Spleen (tissue), 11 donors: ENCODE data around the gene TFRC. TPM values are rescaled to one million over a fixed set of nuclear protein-coding genes. Genes with fewer than 3 reads are reported as not detected.
A peak's percentile ranks its signal among the peaks of the same experiment; 100 is the strongest.

Experiments
- DNase-seq: peaks from one replicate; pipeline ENCODE4 v3.0.0-alpha.2; 2020
- H3K27ac ChIP-seq, 8 donors: fragments of 200-600 bp; sonication (generic) in 7 of 8; 1 replicate in 4 of 8; 2 replicates in 4 of 8; pipeline versions ENCODE4 v1.5.0 to v1.8.0; 2016 to 2021; ENCODE audit warnings: inconsistent platforms in 4 of 8, mild to moderate bottlenecking in 4 of 8, moderate library complexity in 1 of 8
- H3K27me3 ChIP-seq, 7 donors: fragments of 200-600 bp; sonication (generic) in 6 of 7; replicated peaks in 1 of 7; 1 replicate in 4 of 7; 2 replicates in 3 of 7; pipeline versions ENCODE4 v1.5.0 to v1.8.0; 2016 to 2021; ENCODE audit warnings: inconsistent platforms in 3 of 7, mild to moderate bottlenecking in 1 of 7
- H3K36me3 ChIP-seq, 6 donors: fragments of 200-600 bp; sonication (generic) in 5 of 6; 1 replicate in 4 of 6; 2 replicates in 2 of 6; pipeline versions ENCODE4 v1.5.0 to v1.8.0; 2016 to 2021; ENCODE audit warnings: inconsistent platforms in 2 of 6
- H3K4me1 ChIP-seq, 6 donors: fragments of 200-600 bp; sonication (generic) in 5 of 6; 1 replicate in 3 of 6; 2 replicates in 3 of 6; pipeline versions ENCODE4 v1.5.0 to v1.8.0; 2016 to 2021; ENCODE audit warnings: inconsistent platforms in 3 of 6
- H3K4me3 ChIP-seq, 8 donors: fragments of 200-600 bp; sonication (generic) in 7 of 8; 1 replicate in 4 of 8; 2 replicates in 4 of 8; pipeline versions ENCODE4 v1.5.0 to v1.8.0; 2016 to 2021; ENCODE audit warnings: inconsistent platforms in 4 of 8, mild to moderate bottlenecking in 4 of 8, moderate library complexity in 2 of 8
- H3K9me3 ChIP-seq, 8 donors: fragments of 200-600 bp; sonication (generic) in 7 of 8; 1 replicate in 4 of 8; 2 replicates in 4 of 8; pipeline versions ENCODE4 v1.5.0 to v1.8.0; 2016 to 2021; ENCODE audit warnings: inconsistent platforms in 4 of 8
- POLR2A ChIP-seq, 3 donors: fragments of 450-650 bp; IDR thresholded peaks; one replicate each; pipeline ENCODE4 v1.5.1; 2017; ENCODE audit warnings: antibody characterized with exemption in 3 of 3, mild to moderate bottlenecking in 1 of 3
- POLR2AphosphoS5 ChIP-seq, 3 donors: sonication (generic); formaldehyde crosslinking; IDR thresholded peaks; one replicate each; pipeline ENCODE4 v1.5.1; 2017; ENCODE audit warnings: antibody characterized with exemption in 3 of 3
- WGBS, 5 donors: extraction: QIAGEN DNeasy Blood & Tissue Kit in 3 of 5; methylation state at CpG; one replicate each; pipeline versions ENCODE4 v1.1.5 to v1.1.7; 2013 to 2018; 5-methylcytosine and 5-hydroxymethylcytosine counted together
- intact Hi-C: fragments of 100-400 bp; cut with DNase I; formaldehyde crosslinking; loops from one replicate; pipeline ENCODE4 v1.15.0; 2023; ENCODE audit warnings: low total_unique reads
- polyA plus RNA-seq, 3 donors: library from polyadenylated mRNA; stranded (reverse); fragments of 200-250 nt; gene quantifications; one replicate each; pipeline ENCODE4 v1.2.1, GENCODE V29; 2013
- total RNA-seq, 7 donors: library from RNA; depleted of rRNA in 3 of 7; stranded (reverse); fragments of >200 nt in 3 of 7; fragmentation: NEBNext Ultra II Directional in 4 of 7; extraction: Animal tissue kit (Norgen Biotek cat#: 25700) in 4 of 7; gene quantifications; one replicate each; pipeline versions ENCODE4 v1.1.0 to v1.2.1, GENCODE V29; 2016 to 2021
- TF ChIP-seq, protein P1 (sequence below), 11 experiments: fragments of 200-600 bp in 7 of 11; fragments of 450-650 bp in 4 of 11; sonication (generic) in 4 of 11; IDR thresholded peaks in 8 of 11; conservative IDR thresholded peaks in 3 of 11; 1 replicate in 7 of 11; 2 replicates in 4 of 11; pipeline versions ENCODE4 v1.4.0 to v1.8.0; 2016 to 2021; ENCODE audit warnings: antibody characterized with exemption in 11 of 11, inconsistent platforms in 4 of 11, mild to moderate bottlenecking in 1 of 11
- donor health status: healthy with polysubstance abuse.
- donor health status: DM: no; HTN: no; CAD: no; lungs with moderate emphysema.
- donor health status: DM: no; HTN: no; CAD: no.
- donor health status: Bipolar disorder and iron deficiency.
- donor health status: healthy.
- donor health status: DM: no; HTN: no; CAD: no.
- donor health status: DM: yes; HTN: yes; CAD: no.

TFRC gene
- total and polyA plus RNA-seq, 10 donors: 13.2 to 104 (median 58.6) TPM

GRCh38 chr3:196120291-196120951, 38.5 kb upstream of the TFRC start:
- Histone ChIP-seq H3K4me3 (no peak overlapping the region), H3K27ac (peak overlapping the region in 1 of 8 donors; percentile 27), H3K9me3 (no peaks in the 10 kb centered on the region), H3K36me3 (no peaks in the 10 kb centered on the region), H3K4me1 (peaks cover 8 to 72% (median 47%) of the 10 kb centered on the region in 6 donors), H3K27me3 (no peaks in the 10 kb centered on the region)
- intact Hi-C loops: no loop called here
- DNase-seq: no peak
- WGBS, 5 donors: 31 to 42% (median 41%) methylated on average over 14 of the region's 14 CpGs
- TF ChIP-seq POLR2AphosphoS5 (IDR thresholded peaks at IDR 0.05) (peak in 1 of 3 donors; percentile 13), POLR2A (IDR thresholded peaks at IDR 0.05) (no peak)

DNA sequence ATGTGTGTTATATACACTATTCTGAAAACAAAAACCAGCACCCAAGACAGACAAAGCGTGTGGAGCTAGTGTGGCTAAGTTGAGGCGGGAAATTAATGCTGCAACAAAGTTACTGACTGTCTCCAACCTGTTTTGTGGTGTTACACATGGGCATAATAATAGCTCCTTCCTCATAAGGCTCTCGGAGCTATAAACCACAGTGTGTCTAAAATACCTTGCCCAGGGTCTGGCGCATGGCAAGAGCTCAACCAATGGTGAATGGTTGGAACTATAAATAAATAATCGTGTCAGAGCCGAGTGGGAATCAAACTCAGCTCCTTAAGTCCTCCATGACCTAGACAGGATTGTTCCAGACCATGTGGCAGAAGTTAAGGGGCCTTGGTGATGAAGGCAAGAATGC, 35.9 kb upstream of the TFRC start:
- Histone ChIP-seq H3K4me3 (no peak overlapping the region), H3K4me1 (peaks cover 10 to 77% (median 47%) of the 10 kb centered on the region in 6 donors), H3K27me3 (no peaks in the 10 kb centered on the region), H3K36me3 (no peaks in the 10 kb centered on the region), H3K27ac (peak overlapping the region in 2 of 8 donors; percentile 50 to 56), H3K9me3 (no peaks in the 10 kb centered on the region)
- TF ChIP-seq, protein P1, sequence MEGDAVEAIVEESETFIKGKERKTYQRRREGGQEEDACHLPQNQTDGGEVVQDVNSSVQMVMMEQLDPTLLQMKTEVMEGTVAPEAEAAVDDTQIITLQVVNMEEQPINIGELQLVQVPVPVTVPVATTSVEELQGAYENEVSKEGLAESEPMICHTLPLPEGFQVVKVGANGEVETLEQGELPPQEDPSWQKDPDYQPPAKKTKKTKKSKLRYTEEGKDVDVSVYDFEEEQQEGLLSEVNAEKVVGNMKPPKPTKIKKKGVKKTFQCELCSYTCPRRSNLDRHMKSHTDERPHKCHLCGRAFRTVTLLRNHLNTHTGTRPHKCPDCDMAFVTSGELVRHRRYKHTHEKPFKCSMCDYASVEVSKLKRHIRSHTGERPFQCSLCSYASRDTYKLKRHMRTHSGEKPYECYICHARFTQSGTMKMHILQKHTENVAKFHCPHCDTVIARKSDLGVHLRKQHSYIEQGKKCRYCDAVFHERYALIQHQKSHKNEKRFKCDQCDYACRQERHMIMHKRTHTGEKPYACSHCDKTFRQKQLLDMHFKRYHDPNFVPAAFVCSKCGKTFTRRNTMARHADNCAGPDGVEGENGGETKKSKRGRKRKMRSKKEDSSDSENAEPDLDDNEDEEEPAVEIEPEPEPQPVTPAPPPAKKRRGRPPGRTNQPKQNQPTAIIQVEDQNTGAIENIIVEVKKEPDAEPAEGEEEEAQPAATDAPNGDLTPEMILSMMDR (IDR thresholded peaks at IDR 0.05 in 8 of 11, conservative IDR thresholded peaks at IDR 0.05 in 3 of 11): no peak
- TF ChIP-seq POLR2A (IDR thresholded peaks at IDR 0.05) (no peak), POLR2AphosphoS5 (IDR thresholded peaks at IDR 0.05) (no peak)
- intact Hi-C loops: no loop called here
- WGBS, 5 donors: 33 to 61% (median 36%) methylated on average over 6 of the region's 6 CpGs
- no peak for DNase-seq

DNA sequence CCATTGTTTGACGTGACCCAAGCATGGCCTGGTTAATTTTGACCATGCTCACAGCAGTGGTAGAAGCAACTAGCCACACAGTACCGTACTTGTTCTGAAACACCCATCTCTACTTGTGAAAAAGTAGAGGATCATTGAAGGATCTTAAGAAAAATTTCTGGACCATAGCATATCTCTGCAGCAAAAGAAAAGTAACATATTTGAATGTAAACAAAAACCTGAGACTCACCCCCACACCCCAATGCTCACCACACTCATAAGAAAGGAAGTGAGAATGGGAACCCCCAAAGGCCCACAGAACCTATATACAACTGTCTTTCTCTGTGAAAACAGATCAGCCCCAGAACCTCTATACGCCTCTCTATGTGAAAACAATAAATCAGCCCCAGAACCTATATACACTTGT, 33.8 kb upstream of the TFRC start:
- intact Hi-C loops: no loop called here
- no peaks in the 10 kb centered on the region for H3K9me3 ChIP-seq
- no peak for TF ChIP-seq POLR2A (IDR thresholded peaks at IDR 0.05)
- no peak for TF ChIP-seq POLR2AphosphoS5 (IDR thresholded peaks at IDR 0.05)
- TF ChIP-seq, protein P1 (IDR thresholded peaks at IDR 0.05 in 8 of 11, conservative IDR thresholded peaks at IDR 0.05 in 3 of 11): no peak
- peak overlapping the region in 7 of 8 donors; percentile 8 to 66 (median 40) for H3K27ac ChIP-seq
- 53 to 68% (median 55%) methylated on average over 3 of the region's 3 CpGs for WGBS, 5 donors
- no peak for DNase-seq
- H3K36me3 ChIP-seq: no peaks in the 10 kb centered on the region
- no peak overlapping the region for H3K4me3 ChIP-seq
- peaks cover 6 to 67% (median 37%) of the 10 kb centered on the region in 6 donors for H3K4me1 ChIP-seq
- H3K27me3 ChIP-seq: no peaks in the 10 kb centered on the region

DNA sequence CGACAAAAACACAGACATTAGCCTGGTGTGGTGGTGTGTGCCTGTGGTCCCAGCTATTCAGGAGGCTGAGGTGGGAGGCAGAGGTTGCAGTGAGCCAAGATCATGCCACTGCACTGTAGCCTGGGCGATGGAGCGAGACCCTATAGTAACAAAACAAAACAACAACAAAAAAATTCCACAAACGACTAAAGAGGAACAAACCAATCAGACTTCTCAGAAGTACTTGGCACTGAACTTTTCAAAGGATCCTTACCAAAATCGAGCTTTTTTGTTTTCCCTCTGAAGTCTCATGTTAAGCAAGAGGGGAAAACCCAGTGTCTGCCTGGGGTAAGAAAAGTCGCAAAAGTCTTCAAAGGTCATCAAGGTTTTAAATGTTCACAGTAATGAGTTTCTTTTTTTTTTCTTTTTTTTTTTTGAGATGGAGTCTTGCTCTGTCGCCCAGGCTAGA, 30.1 kb upstream of the TFRC start:
- Histone ChIP-seq H3K27me3 (no peaks in the 10 kb centered on the region), H3K9me3 (no peaks in the 10 kb centered on the region), H3K27ac (peak overlapping the region in 1 of 8 donors; percentile 18), H3K36me3 (no peaks in the 10 kb centered on the region), H3K4me3 (no peak overlapping the region), H3K4me1 (peaks cover 4 to 39% (median 17%) of the 10 kb centered on the region in 6 donors)
- DNase-seq: no peak
- intact Hi-C loops: no loop called here
- TF ChIP-seq, protein P1 (IDR thresholded peaks at IDR 0.05 in 8 of 11, conservative IDR thresholded peaks at IDR 0.05 in 3 of 11): no peak
- TF ChIP-seq POLR2A (IDR thresholded peaks at IDR 0.05) (no peak), POLR2AphosphoS5 (IDR thresholded peaks at IDR 0.05) (no peak)
- WGBS, 5 donors: 37 to 48% (median 44%) methylated on average over 7 of the region's 7 CpGs
